ENCODE measurements around the gene B9D1. TPM values are rescaled to one million over a fixed set of nuclear protein-coding genes. Genes with fewer than 3 reads are reported as not detected.

Gene B9D1
- total RNA-seq, 1 experiment from 2014 or later = 31.9 TPM

DNA sequence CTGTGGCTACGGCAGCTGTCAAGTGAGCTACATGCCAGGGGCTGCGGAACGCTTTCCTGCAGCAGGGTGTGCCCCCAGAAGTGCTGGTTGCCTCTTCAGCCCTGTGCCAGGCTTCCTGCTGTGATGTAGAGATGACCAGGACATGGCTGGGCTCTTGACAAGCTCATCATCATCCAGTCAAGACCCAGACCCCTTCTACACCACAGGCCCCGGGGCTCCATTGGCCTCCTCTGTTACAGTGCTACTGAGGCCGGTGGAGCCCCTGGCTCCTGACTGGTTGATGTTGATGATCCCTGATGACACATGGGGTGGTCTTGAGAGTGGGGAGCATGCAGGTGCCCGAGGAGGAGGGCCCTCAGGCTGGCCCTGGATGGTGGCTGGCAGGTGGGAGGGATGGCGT, 50.1 kb downstream of the B9D1 start (continued):
- TF ChIP-seq, protein P1, sequence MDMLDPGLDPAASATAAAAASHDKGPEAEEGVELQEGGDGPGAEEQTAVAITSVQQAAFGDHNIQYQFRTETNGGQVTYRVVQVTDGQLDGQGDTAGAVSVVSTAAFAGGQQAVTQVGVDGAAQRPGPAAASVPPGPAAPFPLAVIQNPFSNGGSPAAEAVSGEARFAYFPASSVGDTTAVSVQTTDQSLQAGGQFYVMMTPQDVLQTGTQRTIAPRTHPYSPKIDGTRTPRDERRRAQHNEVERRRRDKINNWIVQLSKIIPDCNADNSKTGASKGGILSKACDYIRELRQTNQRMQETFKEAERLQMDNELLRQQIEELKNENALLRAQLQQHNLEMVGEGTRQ (CRISPR knock-in tag; IDR thresholded peaks at IDR 0.05) = no peak
- TF ChIP-seq TEAD4 (CRISPR knock-in tag; IDR thresholded peaks at IDR 0.05) (no peak), NFE2L1 (CRISPR knock-in tag; IDR thresholded peaks at IDR 0.05) (no peak)

DNA sequence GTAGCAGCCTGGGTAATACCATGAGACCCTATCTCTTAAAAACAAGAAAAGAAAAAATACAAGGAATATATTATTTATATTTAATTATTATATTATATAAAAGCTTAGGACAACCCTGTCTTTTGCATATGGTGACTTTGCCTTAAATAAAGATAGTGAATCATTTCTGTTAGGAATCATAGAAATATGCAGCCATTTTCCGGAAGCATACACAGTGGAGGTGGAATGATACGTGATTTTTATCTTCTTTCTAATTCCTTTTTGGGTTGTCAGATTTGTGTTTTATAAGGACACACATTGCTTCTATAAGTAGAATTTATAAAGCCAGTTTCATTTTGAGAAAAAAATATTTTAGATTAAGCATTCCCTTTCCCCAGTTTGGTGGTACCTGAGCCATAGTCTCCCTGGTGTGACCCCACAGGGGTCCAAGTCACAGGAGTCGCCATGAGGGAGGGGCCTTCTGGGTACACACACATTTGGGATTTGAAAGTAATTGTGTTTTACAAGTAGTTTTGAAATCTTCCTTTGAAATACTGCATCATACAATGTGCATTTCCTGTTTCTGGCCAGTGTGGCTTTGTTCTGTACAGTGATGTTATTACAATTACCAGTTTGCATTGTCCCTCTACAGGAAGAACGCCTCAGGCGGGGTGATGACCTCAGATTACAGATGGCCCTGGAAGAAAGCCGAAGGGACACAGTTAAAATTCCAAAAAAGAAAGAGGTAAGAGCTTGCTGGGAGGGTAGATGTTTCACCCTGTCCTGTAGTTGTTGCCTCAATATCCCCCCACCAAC, 50.9 kb downstream of the B9D1 start:
- Mint-ChIP-seq H3K27me3 (ENCODE audit: low read depth) (no peaks in the 10 kb centered on the region), H3K27ac (no peak overlapping the region), H3K36me3 (peaks cover 39% of the 10 kb centered on the region), H3K9me3 (no peaks in the 10 kb centered on the region), H3K4me1 (peaks cover 16% of the 10 kb centered on the region), H3K4me3 (no peak overlapping the region)
- no peak for DNase-seq (ENCODE audit: low spot score)
- ATAC-seq = no peak
- TF ChIP-seq ZNF671 (CRISPR knock-in tag; IDR thresholded peaks at IDR 0.05) (no peak), NFATC4 (CRISPR knock-in tag; IDR thresholded peaks at IDR 0.05) (no peak), FOXJ3 (CRISPR knock-in tag; IDR thresholded peaks at IDR 0.05; ENCODE audit: borderline replicate concordance) (no peak), SOX15 (CRISPR knock-in tag; IDR thresholded peaks at IDR 0.05) (no peak), HMGA2 (CRISPR knock-in tag; IDR thresholded peaks at IDR 0.05) (no peak)
- TF ChIP-seq, protein P2, sequence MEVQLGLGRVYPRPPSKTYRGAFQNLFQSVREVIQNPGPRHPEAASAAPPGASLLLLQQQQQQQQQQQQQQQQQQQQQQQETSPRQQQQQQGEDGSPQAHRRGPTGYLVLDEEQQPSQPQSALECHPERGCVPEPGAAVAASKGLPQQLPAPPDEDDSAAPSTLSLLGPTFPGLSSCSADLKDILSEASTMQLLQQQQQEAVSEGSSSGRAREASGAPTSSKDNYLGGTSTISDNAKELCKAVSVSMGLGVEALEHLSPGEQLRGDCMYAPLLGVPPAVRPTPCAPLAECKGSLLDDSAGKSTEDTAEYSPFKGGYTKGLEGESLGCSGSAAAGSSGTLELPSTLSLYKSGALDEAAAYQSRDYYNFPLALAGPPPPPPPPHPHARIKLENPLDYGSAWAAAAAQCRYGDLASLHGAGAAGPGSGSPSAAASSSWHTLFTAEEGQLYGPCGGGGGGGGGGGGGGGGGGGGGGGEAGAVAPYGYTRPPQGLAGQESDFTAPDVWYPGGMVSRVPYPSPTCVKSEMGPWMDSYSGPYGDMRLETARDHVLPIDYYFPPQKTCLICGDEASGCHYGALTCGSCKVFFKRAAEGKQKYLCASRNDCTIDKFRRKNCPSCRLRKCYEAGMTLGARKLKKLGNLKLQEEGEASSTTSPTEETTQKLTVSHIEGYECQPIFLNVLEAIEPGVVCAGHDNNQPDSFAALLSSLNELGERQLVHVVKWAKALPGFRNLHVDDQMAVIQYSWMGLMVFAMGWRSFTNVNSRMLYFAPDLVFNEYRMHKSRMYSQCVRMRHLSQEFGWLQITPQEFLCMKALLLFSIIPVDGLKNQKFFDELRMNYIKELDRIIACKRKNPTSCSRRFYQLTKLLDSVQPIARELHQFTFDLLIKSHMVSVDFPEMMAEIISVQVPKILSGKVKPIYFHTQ (CRISPR knock-in tag; IDR thresholded peaks at IDR 0.05) = no peak
- ChIA-PET CTCF (interaction anchor here (0.6 kb wide), 1 partner anchor 27 kb away, joined by 3 read pairs; no protein-coding TSS in a partner anchor), POLR2A (no interaction called here)

DNA sequence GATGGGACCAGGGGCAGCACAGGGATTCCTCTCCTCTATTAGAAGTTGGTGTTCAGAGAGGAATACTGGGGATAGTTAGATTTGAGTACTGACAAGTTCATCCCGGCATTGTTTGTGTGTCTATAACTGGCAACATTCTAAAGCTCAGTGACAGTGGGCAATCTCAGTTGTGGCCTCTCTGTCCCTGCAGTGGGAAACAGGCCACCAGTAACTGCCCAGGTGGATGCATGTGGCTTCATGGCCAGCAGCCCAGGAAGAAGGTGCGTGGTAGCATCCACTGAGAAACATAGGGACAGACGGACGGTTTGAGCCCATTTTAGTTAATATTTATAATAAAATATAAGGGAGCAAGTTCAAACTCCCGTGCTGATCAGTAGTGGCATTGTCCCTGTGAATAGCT, 51.5 kb downstream of the B9D1 start:
- Mint-ChIP-seq H3K27me3 (ENCODE audit: low read depth) (no peaks in the 10 kb centered on the region), H3K27ac (no peak overlapping the region), H3K4me1 (peaks cover 10% of the 10 kb centered on the region), H3K36me3 (peaks cover 37% of the 10 kb centered on the region), H3K4me3 (no peak overlapping the region), H3K9me3 (no peaks in the 10 kb centered on the region)
- POLR2A ChIA-PET = no interaction called here
- CTCF ChIA-PET = interaction anchor here (0.6 kb wide), 1 partner anchor 28 kb away, joined by 3 read pairs; no protein-coding TSS in a partner anchor
- ATAC-seq = no peak
- TF ChIP-seq, protein P3, sequence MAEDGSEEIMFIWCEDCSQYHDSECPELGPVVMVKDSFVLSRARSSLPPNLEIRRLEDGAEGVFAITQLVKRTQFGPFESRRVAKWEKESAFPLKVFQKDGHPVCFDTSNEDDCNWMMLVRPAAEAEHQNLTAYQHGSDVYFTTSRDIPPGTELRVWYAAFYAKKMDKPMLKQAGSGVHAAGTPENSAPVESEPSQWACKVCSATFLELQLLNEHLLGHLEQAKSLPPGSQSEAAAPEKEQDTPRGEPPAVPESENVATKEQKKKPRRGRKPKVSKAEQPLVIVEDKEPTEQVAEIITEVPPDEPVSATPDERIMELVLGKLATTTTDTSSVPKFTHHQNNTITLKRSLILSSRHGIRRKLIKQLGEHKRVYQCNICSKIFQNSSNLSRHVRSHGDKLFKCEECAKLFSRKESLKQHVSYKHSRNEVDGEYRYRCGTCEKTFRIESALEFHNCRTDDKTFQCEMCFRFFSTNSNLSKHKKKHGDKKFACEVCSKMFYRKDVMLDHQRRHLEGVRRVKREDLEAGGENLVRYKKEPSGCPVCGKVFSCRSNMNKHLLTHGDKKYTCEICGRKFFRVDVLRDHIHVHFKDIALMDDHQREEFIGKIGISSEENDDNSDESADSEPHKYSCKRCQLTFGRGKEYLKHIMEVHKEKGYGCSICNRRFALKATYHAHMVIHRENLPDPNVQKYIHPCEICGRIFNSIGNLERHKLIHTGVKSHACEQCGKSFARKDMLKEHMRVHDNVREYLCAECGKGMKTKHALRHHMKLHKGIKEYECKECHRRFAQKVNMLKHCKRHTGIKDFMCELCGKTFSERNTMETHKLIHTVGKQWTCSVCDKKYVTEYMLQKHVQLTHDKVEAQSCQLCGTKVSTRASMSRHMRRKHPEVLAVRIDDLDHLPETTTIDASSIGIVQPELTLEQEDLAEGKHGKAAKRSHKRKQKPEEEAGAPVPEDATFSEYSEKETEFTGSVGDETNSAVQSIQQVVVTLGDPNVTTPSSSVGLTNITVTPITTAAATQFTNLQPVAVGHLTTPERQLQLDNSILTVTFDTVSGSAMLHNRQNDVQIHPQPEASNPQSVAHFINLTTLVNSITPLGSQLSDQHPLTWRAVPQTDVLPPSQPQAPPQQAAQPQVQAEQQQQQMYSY (CRISPR knock-in tag; IDR thresholded peaks at IDR 0.05) = no peak
- no peak for DNase-seq (ENCODE audit: low spot score)

DNA sequence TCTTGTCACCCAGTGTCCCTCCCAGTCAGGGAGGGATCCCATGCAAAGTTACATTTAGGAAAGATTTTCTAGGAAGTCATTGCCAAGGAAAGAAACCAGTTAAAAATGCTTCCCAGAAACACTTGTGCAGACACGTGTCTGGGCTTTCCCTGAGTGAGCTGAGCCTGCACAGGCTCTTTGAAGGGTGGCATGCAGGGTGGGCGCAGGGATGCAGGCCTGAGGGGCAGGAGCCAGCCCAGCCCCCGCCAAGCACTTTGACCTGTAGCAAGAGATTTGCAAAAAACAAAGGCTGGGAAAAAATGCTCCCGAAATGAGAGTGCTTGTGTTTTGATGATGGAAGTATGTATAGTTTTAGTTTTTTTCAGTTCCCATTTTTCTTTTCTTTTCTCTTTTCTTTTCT, 52.4 kb downstream of the B9D1 start:
- Mint-ChIP-seq H3K9me3 (no peaks in the 10 kb centered on the region), H3K4me1 (peaks cover 8% of the 10 kb centered on the region), H3K4me3 (no peak overlapping the region), H3K36me3 (peaks cover 35% of the 10 kb centered on the region), H3K27ac (peak overlapping the region; percentile 64; the same call in 1 of the 2 replicates), H3K27me3 (ENCODE audit: low read depth) (no peaks in the 10 kb centered on the region)
- ChIA-PET POLR2A (interaction anchor here (0.9 kb wide), 1 partner anchor 9 kb away, joined by 3 read pairs; no protein-coding TSS in a partner anchor), CTCF (interaction anchor here (1.1 to 1.9 kb wide), 2 partner anchors 12 to 40 kb away, joined by 4 to 11 read pairs; no protein-coding TSS in a partner anchor)
- DNase-seq (ENCODE audit: low spot score) (no peak), ATAC-seq (no peak)
- no peak for TF ChIP-seq ZNF121 (CRISPR knock-in tag; IDR thresholded peaks at IDR 0.05)

Data from WTC11 (cell line).